PFSK-1 (cell line): ENCODE data around the gene DNAJB8.

Source experiments
- POLR2AphosphoS5 ChIP-seq: IDR thresholded peaks from 2 replicates; pipeline ENCODE4 v1.6.1; 2012; ENCODE audit warnings: low read depth, mild to moderate bottlenecking, control low read depth, low read length, moderate library complexity
- REST ChIP-seq, 2 experiments: IDR thresholded peaks; 2 replicates each; pipeline versions ENCODE4 v1.6.1 to v1.8.0; 2011 to 2012; ENCODE audit warnings: low read depth in 2 of 2, low read length in 2 of 2, control low read depth in 1 of 2, inconsistent platforms in 1 of 2, mild to moderate bottlenecking in 1 of 2, moderate library complexity in 1 of 2; ENCODE audit not compliant: insufficient read depth in 1 of 2
- TAF1 ChIP-seq: IDR thresholded peaks from 2 replicates; pipeline ENCODE4 v1.6.1; 2012; ENCODE audit warnings: low read length, control low read depth, borderline replicate concordance; ENCODE audit not compliant: insufficient read depth

GRCh38 chr3:128459461-128459820 is 7.2 kb downstream of the DNAJB8 start:
- TF ChIP-seq REST (IDR thresholded peaks at IDR 0.05; ENCODE audit: insufficient read depth in 1 of 2, low read depth in 2 of 2, low read length in 2 of 2) (no peak), POLR2AphosphoS5 (no peak), TAF1 (no peak)
